DND-41 (cell line): ENCODE results near the gene CLSTN2.

Source experiments
- CTCF ChIP-seq: IDR thresholded peaks from 2 replicates; pipeline ENCODE4 v1.5.1; 2012; ENCODE audit warnings: borderline replicate concordance, low read length, moderate library complexity, mild to moderate bottlenecking; ENCODE audit not compliant: poor library complexity, severe bottlenecking; ENCODE audit errors: extremely low read depth
- EZH2 ChIP-seq: IDR thresholded peaks from 3 replicates; pipeline ENCODE4 v1.6.1; 2012; ENCODE audit warnings: borderline replicate concordance, low read depth, mild to moderate bottlenecking, moderate library complexity, low read length, inconsistent platforms; ENCODE audit not compliant: severe bottlenecking

- TF ChIP-seq CTCF, result no peak
- TF ChIP-seq EZH2, result no peak
Measured at GRCh38 chr3:140316466-140316865, 381.5 kb downstream of the CLSTN2 start.
